Measurements from ENCODE around the gene H1-8. TPM values are rescaled to one million over a fixed set of nuclear protein-coding genes. Genes with fewer than 3 reads are reported as not detected.

The H1-8 gene
- total RNA-seq, 1 experiment from 2014 or later = not detected

DNA sequence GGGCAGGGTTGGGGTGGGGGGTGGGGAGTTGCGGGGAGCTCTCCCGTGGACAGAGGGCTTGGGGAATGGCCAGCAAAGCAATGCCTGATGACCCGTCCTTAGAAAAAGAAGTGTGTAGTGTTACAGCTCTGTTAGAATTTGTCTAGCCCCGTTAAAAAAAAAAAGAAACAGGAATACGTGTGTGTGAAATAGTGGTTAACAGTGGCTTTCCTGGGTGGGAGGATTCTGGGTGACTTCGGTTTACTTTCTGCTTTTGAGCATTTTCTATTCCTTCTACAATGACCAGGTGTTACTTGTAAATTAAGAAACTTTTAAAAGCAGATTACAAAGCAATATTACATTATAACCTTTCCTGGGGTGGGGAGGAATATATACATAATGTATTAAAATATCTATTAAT, 25.0 kb downstream of the H1-8 start:
- no peak for DNase-seq (ENCODE audit: extremely low read depth, low read depth)

DNA sequence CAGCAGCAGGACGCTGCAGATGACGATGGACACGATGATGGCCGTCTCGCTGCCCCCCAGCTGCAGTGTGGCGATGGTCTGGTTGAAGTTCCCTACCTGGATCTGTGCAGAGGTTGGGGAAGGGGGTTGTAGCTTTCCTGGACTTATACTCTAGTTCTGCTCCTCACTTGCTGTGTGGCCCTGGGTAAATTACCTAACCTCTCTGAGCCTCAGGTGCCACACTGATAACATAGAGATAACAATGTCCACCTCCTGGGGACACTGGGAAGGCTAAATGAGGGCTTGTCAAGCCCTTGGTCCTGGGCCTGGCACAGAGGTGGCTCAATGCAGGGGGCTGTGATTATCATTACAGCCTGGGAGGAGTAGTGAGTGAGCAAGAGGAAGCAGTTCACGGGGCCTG, 26.9 kb downstream of the H1-8 start:
- no peak for DNase-seq (ENCODE audit: extremely low read depth, low read depth)

DNA sequence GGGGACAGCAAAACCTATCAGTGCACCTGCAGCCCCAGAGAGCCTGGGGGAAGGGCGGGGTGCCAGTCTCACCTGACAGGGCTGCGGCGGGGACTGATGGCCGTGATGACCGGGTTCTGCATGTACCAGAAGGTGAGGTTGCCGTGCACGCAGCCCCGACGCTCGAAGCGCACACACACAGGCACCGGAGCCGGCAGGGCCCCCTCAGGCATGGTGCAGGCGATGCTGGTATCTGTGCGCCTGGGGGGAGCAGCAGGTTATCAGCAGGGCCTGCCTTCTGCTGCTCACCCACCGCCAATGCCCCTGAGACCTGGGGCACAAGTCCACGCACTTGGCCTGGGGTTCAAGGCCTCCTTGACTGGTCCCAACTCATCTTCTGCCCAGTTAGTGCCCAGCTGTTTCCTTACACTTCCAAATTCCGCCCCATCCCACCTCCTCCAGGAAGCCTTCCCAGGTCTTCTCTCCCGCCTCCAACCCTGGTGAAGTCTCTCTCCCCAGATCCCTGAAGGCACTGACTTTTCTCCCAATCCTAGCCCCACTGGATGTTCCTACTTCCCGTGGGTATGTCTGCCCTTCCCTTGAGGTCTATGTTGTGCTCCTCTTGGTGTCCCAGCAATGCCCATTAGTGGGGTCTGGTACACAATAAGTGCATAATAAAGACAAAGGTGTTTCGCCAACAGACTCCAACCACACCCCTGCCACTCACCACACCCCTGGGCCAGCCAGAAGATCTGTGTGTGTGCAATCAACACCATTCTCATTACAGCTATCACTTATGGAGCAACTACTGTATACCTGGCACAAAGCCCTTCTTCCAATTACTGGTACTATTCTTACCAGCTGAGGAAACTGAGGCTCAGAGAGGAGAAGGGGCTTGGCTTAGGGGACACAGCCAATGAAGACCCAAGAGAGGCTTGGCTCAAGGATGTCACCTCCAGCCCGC, 28.9 kb downstream of the H1-8 start:
- no peak for DNase-seq (ENCODE audit: extremely low read depth, low read depth)

DNA sequence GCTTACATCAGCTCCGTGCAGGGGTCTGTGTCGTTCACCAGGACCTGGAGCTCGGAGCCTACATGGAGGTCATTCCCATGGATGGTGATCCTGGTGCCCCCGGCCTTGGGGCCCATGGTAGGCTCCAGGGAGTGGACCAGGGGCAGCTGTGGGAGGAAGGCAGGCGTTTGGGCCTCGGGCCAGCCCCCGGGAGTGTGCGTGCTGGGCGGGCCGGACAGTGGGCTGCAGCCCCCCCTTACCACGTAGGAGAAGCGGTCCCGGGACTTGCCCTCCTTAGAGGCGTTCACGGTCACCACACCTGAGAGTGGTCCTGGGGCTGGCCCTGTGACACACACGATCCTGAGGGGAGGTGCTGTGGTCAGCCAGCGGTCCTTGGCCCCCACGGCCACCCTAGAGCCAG, 29.6 kb downstream of the H1-8 start:
- no peak for DNase-seq (ENCODE audit: extremely low read depth, low read depth)

DNA sequence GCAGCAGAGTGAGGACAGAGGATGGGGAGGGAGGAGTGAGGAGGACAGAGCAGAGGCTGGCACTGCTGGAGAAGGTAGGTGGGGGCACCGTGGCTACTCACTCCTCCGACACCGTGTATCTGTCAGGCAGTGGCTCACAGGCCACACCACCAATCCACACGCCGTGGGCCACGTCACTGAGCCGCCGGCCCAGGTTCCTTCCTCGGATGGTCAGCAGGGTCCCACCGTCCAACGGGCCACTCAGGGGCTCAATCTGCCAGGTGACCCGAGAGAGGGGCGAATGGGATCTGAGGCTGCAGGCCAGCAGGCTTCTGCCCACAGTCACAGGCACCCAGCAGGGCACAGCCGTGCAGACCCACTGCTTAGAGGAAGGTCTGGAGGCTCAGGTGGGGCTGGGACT, 30.5 kb downstream of the H1-8 start:
- DNase-seq (ENCODE audit: extremely low read depth, low read depth) = no peak

DNA sequence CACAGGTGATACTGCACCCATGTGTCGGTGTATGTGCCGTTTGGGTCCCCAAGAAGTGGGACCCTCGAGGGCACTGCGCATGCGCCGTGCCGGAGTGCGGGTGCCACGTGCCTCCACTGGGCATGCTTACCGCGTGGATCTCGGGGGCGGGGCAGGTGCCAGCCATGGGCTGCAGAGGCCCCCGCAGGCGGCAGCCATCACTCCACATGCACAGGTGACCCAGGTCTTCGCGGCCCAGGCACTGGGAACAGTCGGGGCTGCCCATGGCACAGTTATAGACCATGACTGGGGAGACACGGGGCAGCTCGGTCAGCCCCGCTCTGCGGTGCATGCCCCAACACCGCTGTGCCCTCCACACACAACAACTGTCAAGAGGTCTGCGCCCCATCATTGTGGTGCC, 31.2 kb downstream of the H1-8 start:
- DNase-seq (ENCODE audit: extremely low read depth, low read depth) = no peak

DNA sequence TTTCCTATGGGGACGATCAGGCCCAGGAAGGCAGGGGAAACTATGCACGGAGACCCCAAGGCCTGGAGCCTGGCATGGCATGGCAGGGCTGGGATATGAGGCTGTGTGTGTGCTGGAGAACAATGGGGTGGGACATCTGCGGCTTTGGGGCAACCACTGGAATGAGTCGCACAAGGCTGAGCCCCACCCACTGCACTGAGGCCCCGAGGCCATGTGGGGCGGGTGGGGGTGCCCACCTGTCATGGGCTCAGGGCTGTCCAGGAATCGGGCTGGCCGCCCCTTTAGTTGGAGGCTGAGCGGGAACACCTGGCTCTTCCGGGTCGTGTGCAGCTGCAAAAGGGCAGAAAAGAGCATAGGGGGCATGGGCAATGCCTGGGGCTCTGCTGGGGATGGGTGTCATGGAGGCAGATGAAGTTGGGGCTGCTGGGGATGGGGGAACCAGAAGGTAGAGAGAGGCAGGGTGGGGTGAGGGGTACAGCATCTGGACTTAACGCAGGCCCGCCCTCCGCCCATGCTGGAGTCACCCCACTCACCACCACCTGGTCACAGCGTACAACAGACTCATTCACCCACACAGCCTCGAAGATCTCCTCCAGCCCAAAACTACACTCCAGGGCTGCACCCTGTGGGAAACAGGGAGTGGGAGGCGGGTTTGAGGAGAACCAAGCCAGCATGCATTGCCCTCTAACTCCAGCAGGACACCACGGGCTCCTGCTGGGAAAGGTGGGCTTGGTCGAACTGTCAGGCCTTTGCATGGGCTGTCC, 32.4 kb downstream of the H1-8 start:
- DNase-seq (ENCODE audit: extremely low read depth, low read depth) = no peak

DNA sequence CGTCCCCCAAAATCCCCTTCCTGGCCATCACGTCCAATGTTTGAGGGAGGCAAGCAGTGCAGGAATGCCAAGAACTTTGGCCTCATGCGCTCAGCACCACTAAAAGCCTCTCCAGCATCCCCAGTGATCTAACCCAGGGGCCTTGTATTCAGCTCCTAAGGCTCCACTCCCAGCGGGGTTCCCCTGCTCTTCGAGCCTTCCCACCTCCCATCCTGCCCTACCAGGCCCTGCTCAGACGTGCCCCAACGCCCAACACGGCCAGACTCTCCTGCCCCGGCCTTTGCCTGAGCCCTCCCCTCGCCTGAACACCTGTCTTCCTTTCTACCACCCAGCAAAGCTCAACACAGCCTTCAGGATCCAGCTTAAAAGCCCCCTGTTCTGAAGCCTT, 33.0 kb downstream of the H1-8 start:
- no peak for DNase-seq (ENCODE audit: extremely low read depth, low read depth)

DNA sequence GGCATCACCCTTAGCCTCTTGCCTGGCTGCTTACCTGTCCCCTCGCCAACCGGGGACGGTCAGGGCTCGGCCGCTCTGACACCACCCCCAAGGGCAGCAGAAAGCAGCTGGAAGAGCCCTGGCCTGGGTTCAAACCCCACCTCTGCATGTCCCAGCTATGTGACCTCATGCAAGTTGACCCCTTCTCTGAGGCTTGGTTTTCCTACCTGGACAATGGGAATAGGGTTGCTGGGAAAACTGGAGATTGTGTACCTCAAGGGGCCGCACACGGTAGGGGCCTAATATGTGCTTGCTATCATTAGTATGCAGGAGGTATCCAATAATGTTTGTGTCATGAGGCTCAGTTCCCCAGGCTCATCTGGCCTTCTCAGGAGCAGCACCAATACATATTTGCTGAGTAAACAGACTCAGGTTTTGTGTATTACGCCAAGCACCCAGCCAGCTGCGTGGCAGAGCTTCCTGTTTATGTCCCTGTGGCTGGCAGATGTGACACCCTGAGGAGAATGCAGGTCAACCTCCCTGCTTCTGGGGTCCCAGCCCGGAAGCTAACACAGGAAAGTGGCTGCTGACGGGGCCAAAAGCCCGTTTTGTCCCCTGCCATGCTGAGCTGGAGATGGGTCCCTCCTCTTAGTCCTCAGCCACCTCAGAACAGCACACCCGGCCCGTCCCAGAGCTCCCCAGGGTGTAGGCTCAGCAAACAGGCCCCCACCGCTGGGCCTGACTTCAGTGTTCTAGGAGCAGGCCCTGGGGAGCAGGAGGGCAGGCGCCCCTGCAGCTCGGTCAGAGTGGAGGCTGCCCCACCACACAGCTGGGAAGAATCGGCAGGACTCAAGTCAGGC, 33.8 kb downstream of the H1-8 start:
- DNase-seq (ENCODE audit: extremely low read depth, low read depth) = no peak

DNA sequence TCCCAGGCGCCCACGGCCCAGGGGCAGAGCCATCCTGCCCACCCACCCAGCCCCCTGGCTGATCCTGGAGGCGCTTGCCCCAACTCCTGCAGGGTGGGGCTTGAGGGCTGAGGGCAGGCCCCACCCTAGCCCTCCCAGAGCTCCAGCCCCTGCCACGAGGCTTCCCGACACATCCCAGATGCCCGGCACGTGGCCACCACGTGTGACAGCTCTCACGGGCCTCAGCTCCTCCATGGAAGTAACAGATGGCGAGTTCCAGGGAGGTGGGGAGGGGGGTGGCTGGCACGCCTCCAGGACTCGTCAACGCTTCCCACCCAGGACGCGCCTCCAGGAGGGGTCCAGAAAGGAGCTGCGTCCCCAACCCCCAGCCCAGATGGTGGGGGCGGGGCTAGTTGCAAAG, 34.4 kb downstream of the H1-8 start:
- no peak for DNase-seq (ENCODE audit: extremely low read depth, low read depth)

DNA sequence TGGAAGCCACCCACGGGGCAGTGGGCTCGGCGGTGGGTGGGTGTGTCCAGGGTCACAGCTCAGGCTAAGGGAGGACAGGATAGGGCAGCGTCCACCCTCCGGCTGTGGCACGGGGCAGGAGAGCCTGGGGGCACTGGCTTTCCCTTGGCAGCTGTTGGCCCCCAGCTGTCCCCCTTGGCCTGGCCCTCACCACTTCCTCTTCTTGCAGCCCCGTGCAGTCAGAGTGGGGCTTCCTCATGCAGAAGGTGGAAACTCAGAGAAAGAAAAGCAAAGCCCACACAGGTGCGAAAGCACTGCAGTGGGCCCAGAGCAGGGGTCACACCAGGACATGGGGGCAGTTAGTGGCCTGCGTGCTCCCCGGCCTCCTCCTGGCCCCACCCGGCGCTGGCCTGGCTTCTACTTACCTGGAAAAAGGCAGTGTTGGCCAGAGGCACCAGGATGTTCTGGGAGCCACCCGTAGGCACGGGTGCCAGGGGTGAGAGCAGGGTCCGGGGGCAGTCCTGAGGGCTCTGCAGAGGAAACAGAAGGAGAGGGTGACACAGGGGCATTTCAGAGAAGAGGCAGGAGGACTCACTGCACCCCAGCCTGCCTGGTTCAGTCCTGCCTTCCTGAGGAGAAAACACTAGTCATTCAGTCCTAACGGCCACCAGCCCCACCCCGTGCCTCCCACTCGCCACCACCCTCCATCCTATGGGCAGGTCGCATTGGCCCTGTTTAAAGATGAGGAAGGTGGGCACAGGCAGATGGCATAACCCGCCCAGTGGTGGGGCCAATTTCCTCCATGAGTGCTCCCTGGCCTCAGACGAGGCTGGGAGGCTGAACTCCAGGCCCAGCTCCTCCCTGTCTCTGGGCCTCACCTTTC, 35.2 kb downstream of the H1-8 start:
- DNase-seq (ENCODE audit: extremely low read depth, low read depth) = no peak

DNA sequence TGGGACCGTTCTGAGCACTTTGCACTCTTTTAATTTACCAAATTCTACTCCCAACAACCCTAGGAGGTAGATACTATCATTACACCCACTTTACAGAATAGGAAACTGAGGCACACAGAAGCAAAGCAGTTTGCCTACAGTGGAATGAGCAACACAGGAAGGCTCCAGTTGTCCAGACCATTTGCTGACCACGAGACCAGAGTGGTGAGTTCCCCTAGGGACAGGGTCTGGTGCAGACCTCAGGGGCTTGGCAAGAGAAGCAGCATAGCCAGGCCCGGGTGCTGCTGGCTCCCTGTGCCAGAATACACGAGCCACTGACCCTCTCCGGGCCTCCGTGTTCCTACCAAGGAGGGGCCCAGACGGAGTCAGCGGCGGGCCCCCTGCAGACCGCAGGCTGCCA, 37.0 kb downstream of the H1-8 start:
- no peak for DNase-seq (ENCODE audit: extremely low read depth, low read depth)

DNA sequence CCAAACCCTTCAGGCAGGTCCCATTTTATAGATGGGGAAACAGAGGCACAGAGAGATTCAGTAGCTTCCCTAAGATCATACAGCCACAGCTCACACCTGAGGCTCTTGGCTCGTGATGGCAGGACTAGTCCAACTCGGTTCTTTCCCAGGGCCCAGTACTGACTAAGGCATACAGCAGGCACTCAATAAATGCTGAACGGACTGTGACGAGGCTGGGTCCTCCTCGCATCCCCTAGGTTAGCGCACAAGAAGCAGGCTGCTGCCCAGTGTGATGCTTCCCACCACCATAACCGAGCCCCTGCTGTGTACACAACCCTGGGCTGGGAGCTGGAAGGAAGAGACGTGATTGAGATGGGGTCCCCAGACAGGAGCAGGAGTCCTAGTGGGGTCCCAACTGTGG, 38.6 kb downstream of the H1-8 start:
- no peak for DNase-seq (ENCODE audit: extremely low read depth, low read depth)

DNA sequence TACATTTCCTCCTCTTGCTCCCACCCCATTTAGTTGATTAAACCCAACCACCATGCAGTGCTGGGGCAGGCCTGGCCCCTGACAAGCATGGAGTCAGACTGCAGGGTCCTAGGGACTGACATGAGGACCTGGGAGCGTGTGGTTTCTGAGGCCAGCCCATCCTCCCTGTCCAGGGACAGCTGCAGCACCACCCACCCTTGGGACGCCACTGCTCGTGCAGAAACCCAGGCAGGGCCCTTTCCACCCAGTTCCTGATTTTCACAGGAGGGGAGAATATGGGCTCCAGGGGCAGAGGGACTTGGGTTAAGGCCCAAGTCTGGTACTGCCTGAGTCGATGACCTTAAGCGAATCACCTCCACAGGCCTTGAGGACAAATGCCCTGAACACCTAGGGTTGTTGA, 39.8 kb downstream of the H1-8 start:
- DNase-seq (ENCODE audit: extremely low read depth, low read depth) = no peak

DNA sequence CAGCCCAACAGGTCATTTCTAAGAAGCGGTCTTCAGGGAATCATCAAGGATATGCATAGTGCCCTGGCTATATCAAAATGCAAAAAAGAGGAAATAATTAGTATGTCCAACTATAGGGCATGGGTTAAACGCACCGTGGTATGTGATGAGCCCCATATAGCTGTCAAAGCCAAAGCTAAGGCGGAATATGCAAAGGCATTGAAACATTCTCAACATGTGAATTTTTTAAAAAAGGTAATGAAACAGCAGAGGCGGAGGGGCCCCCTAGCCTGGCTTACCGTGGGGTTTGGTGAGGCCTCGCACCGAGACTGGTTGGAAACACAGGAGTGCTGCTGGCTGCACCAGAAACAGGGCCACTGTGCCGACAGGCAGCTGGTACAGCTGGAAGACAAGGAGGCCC, 40.3 kb downstream of the H1-8 start:
- DNase-seq (ENCODE audit: extremely low read depth, low read depth) = no peak

DNA sequence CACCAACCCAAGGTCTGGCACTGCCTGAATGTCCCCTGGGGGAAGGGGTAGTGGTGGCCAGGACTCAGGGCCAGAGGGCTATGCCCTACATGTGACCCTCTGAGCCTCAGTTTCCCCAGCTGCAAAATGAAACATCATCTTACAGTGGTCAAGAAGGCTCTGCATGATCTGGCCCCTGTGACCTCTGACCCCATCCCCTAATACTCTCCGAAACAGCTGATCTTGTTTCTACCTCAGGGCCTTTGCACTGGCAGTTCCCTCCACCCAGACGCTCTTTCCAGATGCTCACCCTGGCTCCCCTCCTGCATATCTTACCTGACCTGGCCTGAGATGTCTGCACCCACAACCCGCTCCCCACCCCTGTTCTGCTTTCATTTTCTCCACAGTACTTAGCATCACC, 41.7 kb downstream of the H1-8 start:
- no peak for DNase-seq (ENCODE audit: extremely low read depth, low read depth)

DNA sequence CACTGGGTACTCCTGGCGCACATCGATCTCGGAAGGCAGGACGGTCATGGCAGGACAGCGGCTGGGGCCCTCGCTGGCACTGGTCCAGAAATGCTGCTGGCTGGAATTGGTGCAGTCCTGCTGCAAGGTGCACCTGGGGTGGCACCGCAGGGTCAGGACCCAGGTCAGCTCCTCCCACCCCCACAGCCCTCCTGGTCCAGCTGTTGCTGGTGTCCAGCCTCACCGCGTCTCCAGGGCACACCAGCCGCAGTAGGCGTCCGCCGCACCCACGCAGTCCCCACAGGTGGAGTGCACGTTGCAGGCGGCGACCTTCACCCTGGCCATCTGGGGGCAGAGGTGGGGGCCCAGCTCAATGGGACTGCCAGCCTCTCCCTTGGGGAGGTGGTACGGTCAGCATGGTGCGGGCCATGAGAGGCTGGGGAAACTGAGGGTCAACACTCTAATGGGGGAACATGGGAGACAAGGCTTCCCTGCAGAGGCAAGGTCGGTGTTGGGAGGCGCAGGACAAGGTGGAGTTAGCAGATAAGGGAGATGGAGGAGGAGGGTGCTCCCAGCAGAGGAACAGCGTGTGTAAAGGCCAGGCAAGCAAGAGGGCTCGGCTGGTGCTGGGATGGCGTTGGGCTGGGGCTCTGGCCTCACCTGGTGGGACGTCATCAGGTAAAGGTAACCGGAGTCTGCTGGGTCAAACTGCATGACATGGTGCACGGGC, 43.1 kb downstream of the H1-8 start:
- DNase-seq (ENCODE audit: extremely low read depth, low read depth) = no peak

DNA sequence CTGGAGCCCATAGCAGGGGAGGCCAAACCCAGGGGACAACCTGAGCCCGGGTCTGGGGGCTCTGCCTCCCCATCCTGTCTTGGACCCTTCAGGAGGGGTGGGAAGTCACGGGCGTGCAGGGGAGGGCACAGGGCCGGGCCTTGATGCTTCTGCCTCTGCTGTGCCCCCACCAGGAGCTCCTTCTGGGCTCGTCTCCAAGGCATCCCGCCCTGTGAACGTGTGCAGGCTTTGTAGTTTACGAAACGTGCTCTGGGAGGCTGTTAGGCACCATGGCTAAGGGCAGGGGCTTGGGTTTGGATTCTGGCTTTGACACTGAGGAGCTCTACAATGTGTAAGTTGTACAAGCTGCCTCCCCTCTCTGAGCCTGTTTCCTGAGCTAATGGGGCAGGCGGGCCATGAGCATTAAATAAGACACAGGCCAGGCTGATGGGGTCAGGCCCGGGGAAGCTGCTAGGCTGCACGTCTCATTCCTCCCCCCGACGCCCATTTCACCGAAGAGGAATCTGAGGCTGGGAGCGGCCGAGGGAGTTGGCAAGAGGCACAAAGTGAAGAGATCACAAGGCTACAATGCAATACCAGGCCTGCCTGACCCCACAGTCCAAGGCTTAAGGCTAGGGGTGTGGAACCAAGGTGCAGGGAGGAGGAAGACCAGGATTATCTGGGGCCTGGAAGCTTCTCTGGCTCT, 43.9 kb downstream of the H1-8 start:
- DNase-seq (ENCODE audit: extremely low read depth, low read depth) = no peak

Measured in NCI-H460 (cell line).